H7 (cell line): ENCODE results near the gene TMEM271. TPM values are rescaled to one million over a fixed set of nuclear protein-coding genes. Genes with fewer than 3 reads are reported as not detected.
A peak's percentile ranks its signal among the peaks of the same experiment; 100 is the strongest.

ENCODE experiments used
- DNase-seq: peaks from one replicate; pipeline ENCODE4 v3.0.0; 2012
- H3K27me3 ChIP-seq: 2 replicates; pipeline ENCODE4 v1.6.0; 2011; ENCODE audit warnings: mild to moderate bottlenecking, low read length; ENCODE audit not compliant: control insufficient read depth, insufficient read depth
- H3K36me3 ChIP-seq: replicated peaks from 2 replicates; pipeline ENCODE4 v1.5.1; 2011; ENCODE audit warnings: low read length; ENCODE audit not compliant: control insufficient read depth, insufficient read depth
- H3K4me3 ChIP-seq: 2 replicates; pipeline ENCODE4 v1.5.1; 2011; ENCODE audit warnings: low read depth, mild to moderate bottlenecking, control low read depth, low read length, moderate library complexity; ENCODE audit not compliant: insufficient read depth
- total RNA-seq: library from RNA; depleted of rRNA; stranded (reverse); fragments of >200 nt; shearing (Covaris generic); gene quantifications from 2 replicates; pipeline ENCODE4 v1.2.3, GENCODE V29; 2014

Gene TMEM271
- total RNA-seq, 1 experiment from 2014 or later, result 0.59 TPM

DNA sequence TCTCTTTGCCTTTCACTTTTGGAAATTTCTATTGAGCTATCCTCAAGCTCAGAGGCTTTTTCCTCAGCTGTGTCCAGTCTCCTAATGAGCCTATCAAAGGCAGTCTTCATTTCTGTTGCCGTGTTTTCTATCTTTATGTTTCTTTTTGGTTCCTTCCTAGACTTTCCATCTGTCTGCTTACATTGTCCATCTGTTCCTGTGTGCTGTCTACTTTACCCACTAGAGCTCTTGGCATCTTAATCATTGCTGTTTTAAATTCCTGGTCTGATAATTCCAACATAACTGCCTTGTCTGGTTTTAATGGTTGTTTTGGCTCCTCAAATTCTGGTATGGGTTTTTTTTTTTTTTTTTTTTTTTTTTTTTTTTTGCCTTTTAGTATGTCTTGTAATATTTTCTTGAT, 40.0 kb upstream of the TMEM271 start:
- DNase-seq, result no peak
- Histone ChIP-seq H3K27me3 (no peaks in the 10 kb centered on the region), H3K4me3 (no peak overlapping the region), H3K36me3 (no peaks in the 10 kb centered on the region)

DNA sequence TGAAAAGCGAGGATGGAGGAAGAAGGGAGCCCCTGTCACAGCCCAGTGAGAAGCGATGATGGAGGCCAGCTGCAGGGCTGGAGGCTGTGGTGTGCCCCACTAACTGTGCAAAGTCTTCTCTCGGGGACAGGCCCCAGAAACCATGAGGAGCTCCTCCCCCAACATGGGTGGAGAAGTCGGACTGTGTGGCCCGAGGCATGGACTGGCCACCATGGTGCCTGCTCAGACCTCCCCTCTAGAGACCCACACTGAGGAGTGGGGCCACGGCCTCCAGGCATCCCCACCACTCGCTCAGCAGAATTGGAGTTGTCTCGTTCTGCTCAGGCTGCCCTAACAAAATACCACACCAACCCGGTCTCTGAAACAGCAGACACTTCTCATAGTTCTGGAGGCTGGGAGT, 37.0 kb upstream of the TMEM271 start:
- DNase-seq, result no peak
- H3K4me3 ChIP-seq, result no peak overlapping the region
- no peaks in the 10 kb centered on the region for H3K36me3 ChIP-seq
- no peaks in the 10 kb centered on the region for H3K27me3 ChIP-seq

DNA sequence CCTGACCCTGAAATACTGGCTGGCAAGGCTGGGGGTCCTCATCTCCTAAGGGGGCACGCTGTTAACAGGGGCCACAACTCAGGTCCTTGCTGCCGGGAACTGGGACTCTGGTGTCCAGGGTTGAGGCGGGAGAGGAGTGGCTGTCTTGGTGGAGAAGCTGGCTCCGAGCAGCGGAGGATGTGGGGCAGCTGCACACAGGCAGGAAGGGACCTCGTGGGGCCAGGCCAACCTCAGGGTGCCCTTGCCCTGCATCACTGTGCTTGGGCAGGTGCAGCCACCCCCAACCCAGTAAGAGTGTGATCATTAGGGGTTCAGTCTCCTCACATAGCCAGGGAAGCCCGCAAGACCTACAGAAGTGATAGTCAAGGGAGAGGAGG, 36.6 kb upstream of the TMEM271 start:
- H3K4me3 ChIP-seq, result no peak overlapping the region
- no peaks in the 10 kb centered on the region for H3K27me3 ChIP-seq
- no peaks in the 10 kb centered on the region for H3K36me3 ChIP-seq
- no peak for DNase-seq

DNA sequence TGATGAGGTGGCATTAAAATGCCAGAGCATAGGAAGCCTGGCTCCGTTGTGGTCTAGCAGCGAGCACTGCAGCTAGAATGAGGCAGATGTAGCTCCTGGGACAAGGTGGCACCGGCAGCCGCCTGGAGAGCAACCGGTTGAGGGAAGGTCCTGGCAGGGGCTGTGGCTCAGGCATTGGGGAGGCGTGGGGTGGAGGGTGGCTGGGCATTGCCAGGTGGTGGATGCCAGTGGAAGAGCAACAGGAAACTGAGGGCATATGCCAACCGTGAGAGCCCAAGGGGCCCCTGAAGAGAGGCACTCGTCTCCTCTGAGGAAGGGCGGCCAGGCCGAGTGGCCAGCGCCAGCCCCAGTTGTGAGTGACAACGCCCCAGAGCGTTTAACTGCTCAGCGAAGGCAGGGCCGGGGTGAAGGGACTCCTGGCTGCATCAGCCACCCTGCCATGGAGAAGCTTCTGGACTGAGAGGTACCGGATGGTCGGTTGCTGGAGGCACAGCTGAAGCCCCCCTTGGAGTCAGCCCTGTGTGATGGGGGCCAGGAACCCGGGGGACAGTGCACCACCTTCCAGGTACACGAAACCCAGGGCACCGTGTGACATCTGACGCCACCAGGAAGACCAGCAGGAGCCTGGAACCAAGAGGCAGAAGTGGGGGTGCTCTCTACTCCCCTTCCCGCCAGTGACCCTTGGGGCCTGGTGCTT, 36.1 kb upstream of the TMEM271 start:
- peak; percentile 37 for DNase-seq

DNA sequence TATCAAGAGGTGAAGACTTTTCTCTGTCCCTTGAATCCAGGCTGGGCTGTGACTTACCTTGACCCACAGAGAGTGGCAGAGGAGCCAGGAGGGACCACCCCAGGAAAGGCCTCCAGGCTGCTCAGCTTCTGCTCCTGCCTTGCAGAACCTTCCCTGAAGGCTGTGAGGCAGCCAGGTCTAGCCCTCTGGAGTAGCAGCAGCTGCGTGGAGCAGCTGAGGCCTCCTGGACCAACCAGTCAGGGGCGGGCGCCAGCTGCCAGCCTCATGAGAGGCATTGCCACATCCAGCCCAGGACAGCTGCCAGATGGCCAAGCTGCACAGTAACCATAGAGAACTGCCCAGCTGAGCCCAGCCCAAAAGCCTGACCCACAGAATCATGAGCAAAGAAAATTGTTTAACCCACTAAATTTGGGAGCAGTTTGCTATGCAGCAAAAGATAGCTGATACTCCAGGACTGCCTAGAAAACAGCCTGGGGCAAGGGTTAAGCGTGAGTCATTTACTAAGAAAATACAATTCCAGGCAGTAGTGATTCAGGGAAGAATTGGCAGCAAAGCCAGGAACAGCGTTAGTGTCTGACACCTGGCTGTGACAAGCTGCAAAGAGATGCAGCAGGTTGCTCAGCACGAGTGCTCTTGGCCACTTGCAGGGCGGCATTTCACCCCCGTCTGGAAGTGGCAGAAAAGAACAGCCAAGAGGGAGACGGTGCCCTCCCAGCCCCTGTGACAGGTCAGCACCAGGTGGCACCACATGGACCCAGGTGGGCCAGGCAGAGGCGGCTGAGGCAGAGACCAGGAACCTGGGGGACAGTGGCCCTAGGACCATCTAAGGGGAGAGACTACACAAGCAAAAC, 34.5 kb upstream of the TMEM271 start:
- peak; percentile 53 for DNase-seq
- no peak overlapping the region for H3K4me3 ChIP-seq
- no peaks in the 10 kb centered on the region for H3K36me3 ChIP-seq
- no peaks in the 10 kb centered on the region for H3K27me3 ChIP-seq

More for the DNA sequence above, 36.1 kb upstream of the TMEM271 start:
- Histone ChIP-seq H3K4me3 (no peak overlapping the region), H3K27me3 (no peaks in the 10 kb centered on the region), H3K36me3 (no peaks in the 10 kb centered on the region)

DNA sequence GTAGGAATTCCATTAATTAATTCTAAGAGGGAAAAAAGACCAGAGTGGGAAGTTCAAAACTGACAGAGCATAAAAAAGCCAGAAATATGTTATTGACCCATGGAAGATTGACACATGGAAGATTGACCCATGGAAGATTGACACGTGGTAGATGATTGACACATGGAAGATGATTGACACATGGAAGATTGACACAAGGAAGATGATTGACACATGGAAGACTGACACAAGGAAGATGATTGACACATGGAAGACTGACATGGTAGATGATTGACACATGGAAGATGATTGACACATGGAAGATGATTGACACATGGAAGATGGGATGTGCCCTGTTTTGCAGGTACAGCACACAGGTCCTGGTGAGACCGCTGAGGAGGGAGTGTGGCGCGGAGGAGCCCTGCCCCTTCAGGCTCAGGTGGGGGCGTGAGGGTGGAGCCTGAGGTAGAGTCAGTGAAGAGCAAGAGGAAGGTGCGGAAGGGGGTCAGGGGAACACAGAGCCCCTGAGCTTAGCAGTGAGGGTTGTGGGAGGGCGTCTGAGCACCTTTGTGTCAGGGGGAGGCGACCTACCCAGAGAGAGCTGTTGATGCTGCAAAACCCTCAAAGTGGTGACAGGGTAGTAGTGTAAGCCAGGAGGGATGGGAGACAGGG, 33.4 kb upstream of the TMEM271 start:
- no peaks in the 10 kb centered on the region for H3K27me3 ChIP-seq
- DNase-seq, result peak; percentile 55
- no peaks in the 10 kb centered on the region for H3K36me3 ChIP-seq
- H3K4me3 ChIP-seq, result no peak overlapping the region

DNA sequence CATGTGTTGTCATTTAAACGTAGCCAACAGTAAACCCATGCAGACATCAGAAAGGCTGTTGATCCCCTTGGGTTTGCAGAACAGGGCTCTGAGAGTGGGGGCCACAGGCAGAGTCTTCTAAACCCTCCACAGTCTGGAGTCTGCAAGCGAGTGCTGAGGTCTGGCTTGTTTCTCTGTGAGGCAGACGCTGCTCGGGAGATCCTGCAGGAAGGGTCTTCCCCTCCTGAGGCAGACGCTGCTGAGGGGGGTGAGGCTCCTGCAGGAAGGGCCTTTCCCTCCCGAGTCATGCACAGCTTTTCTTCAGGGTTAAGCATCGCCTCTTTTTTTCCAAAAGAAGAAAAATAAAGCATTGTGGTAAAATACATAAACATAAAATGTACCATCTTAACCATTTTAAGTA, 32.1 kb upstream of the TMEM271 start:
- Histone ChIP-seq H3K27me3 (no peaks in the 10 kb centered on the region), H3K36me3 (no peaks in the 10 kb centered on the region), H3K4me3 (no peak overlapping the region)
- peak; percentile 62 for DNase-seq

DNA sequence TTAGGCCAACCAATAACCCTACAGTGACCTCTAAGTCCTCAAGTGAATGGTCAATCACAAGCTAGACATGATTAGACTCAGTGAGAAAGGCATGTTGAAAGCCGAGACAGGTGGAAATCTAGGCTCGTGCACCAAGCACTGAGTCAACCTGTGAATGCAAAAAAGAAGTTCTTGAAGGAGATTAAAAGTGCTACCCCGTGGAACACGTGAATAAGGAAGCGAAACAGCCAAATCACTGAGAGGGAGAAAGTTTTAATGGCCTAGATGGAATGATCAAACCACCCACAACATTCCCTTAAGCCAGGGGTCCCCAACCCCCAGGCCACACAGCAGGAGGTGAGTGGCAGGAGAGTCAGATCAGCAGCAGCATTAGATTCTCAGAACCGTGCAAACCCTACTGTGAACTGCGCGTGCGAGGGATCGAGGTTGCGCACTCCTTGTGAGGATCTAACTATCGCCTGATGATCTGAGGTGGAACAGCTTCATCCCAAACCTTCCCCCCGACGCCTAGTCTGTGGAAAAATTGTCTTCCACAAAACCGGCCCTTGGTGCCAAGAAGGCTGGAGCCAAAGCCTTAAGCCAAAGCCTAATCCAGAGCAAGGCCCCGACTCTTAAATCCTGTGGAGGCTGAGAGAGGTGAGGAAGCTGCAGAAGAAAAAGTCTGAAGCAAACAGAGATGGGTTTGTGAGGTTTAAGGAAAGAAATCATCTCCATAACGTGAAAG, 29.8 kb upstream of the TMEM271 start:
- Histone ChIP-seq H3K36me3 (no peaks in the 10 kb centered on the region), H3K4me3 (no peak overlapping the region), H3K27me3 (no peaks in the 10 kb centered on the region)
- DNase-seq, result no peak

DNA sequence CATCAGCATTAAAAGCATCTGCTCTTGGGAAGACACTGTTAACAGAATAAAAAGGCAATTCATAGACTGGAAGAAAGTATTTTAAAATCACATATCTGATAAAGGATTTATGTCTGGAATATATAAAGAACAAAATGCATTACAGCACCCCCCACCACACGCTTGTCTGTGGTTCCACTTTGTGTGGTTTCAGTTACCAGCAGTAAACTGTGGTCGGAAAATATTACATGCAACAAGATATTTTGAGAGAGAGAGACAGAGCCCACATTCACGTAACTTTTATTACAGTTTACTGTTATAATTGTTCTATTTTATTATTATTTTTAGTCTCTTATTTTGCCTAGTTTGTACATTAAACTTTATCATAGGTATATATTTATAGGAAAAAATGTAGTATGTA, 28.0 kb upstream of the TMEM271 start:
- Histone ChIP-seq H3K27me3 (no peaks in the 10 kb centered on the region), H3K36me3 (no peaks in the 10 kb centered on the region), H3K4me3 (no peak overlapping the region)
- no peak for DNase-seq

DNA sequence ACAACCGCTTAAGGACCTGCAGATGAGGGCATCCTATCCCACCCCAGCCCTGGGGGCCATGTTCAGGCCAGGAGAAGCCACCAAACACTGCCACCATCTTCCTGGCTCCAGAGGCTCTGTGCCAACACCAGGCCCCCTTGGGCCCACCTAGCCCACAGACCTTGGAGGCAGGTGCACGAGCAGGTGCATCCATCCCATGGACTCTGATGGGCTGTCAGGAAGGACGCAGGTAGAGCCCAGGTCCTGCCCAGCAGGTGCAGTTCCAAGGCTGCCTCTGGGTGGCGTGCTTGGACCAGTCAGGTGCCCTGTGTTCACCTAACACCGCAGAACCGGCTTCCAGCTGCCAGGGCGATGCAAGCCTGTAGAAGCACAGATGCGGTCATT, 26.5 kb upstream of the TMEM271 start:
- Histone ChIP-seq H3K4me3 (no peak overlapping the region), H3K36me3 (no peaks in the 10 kb centered on the region), H3K27me3 (no peaks in the 10 kb centered on the region)
- DNase-seq, result peak; percentile 96

DNA sequence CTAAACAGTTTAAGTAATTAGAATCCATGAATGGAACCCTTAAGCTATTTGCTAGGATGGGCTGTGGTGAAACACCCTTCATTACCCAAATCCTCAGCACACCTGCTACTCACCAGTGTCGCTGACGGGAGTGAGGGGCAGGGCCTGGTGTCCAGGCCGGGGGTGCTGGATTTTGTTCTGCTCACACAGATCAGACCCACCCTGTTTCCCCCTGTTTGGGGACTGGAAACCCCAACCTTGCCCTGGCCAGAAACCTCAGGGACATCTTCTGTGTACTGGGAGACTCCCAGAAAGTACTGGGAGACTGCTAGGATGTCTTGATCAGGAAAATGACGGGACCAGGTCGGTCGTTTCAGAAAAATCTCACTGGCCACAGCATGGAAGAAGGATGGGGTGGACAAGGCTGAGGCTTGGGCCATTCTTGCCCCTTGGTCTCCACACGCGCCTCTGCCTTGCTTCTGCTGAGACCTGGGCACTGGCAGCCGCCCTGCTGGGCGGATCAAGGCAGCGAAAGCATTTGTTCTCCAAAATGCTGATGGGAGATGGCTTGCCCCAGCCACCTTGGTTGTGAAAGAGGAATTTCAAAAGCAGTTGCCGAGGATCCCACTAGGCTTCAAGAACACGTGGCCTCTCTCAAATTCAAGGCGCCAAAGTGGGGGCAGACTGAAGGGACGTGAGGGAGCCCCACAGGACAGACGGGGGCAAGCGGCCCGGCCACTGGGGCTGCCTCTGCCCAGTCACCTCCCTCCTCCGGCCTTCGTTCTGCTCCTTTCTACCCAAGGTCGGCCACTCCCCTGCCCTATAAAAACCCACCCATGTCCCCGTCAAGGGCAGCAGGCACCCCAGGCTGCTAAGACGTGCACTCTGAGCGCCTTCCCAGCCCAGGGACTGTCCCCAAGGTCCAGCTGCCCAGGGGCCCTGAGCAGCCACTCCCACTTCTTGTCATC, 25.8 kb upstream of the TMEM271 start:
- Histone ChIP-seq H3K36me3 (no peaks in the 10 kb centered on the region), H3K27me3 (no peaks in the 10 kb centered on the region), H3K4me3 (no peak overlapping the region)
- peak; percentile 33 for DNase-seq

DNA sequence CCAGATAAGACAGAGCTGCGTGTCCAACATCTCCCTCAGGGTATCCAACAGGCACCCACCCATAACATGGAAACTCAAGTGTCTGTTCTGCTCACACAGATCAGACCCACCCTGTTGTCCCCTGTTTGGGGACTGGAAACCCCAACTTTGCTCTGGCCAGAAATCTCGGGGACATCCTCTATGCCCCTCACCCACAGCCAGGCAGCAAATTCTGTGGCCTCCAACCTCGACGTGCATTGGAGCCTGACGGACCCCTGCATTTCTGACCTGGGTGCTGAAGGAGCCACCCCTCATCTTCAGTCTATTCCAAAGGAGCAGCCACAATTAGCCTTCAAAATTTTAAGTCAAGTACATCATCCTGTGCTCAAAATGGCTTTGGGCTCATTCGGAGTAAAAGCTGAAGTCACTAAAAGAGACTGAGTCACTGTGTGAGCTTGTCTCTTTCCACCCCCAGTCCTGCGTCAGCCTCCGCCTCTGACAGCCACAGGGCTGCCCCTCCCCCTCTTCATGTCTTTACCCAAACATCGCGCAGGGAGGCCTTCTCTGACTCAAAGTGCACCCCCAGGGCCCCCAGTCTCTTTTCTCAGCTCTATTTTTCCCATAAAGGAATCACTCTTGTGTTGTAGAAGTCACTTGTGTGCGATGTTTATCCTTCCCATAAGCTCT, 24.9 kb upstream of the TMEM271 start:
- no peaks in the 10 kb centered on the region for H3K27me3 ChIP-seq
- no peak overlapping the region for H3K4me3 ChIP-seq

DNA sequence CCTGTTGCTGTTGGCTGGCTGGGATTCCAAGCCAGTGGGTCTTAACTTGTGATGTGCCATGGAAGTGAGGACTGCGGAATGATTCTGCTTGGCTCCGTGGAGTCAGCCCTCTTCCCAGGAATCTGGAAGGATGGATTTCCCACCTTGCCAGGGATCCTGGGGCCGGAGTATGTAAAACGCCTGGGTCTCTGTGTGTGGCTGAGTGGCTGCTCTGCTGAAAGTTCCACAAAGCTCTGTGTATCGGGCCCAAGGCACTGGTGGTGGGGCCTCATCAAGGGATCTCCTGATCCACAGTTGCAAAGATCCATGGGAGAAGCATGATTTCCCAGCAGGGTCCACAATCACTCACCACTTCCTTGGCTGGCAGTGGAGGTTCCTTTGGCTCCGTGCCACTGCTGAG, 24.1 kb upstream of the TMEM271 start:
- no peaks in the 10 kb centered on the region for H3K36me3 ChIP-seq
- no peaks in the 10 kb centered on the region for H3K27me3 ChIP-seq
- DNase-seq, result peak; percentile 23
- H3K4me3 ChIP-seq, result no peak overlapping the region

More for the DNA sequence above, 24.9 kb upstream of the TMEM271 start:
- H3K36me3 ChIP-seq, result no peaks in the 10 kb centered on the region
- peak; percentile 35 for DNase-seq
